HG03025 (cell line): Measurements from ENCODE around the gene SH3BP1.

Experiments
- ATAC-seq: cut with Tn5 transposase; IDR thresholded peaks from one replicate; pipeline ENCODE4 v1.9.1; 2021; ENCODE audit warnings: mild to moderate bottlenecking, moderate library complexity; ENCODE audit not compliant: unreplicated experiment, low FRiP score

Gene SH3BP1

DNA sequence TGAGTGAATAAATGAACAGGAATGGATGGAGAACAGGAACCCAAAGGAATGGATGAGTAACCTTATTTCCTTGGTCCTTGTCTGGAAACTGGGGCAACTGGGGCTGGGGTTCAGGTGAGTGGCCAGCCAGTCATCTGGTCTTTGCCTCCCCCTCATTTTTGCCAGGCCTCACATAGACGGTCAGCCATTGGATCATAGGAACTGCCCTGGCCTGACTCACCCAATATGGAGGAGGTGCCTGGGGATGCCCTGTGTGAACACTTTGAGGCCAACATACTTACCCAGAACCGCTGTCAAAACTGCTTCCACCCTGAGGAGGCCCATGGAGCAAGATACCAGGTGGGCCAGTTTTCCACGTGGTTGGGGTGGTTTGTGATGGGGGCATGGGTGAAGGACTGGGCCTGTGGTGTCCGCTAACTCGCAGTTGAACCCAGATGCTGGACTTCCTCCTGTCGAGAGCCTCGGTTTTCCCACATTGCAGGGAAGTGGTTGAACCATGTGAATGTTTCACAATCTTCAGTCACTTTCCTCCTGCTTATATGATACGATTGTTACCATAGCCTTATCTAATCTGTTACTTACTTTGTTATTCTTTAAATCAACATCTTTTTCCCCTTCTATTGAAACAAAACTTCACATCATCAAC, 61.8 kb downstream of the SH3BP1 start:
- ATAC-seq = no peak

DNA sequence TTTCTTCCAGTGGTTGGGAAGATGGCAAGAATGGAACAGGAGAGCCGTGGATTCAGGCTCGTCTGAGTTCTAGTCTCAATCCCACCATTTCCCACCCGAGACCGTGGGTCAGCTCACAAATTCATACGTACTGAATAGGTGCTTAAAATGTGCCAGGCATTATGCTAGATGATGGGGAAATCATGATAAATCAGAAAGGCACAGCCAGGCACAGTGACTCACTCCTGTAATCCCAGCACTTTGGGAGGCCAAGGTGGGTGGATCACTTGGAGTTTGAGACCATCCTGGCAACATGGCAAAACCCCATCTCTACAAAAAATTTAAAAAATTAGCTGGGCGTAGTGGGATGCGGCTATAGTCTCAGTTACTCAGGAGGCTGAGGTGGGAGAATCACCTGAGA, 64.4 kb downstream of the SH3BP1 start:
- ATAC-seq = no peak

DNA sequence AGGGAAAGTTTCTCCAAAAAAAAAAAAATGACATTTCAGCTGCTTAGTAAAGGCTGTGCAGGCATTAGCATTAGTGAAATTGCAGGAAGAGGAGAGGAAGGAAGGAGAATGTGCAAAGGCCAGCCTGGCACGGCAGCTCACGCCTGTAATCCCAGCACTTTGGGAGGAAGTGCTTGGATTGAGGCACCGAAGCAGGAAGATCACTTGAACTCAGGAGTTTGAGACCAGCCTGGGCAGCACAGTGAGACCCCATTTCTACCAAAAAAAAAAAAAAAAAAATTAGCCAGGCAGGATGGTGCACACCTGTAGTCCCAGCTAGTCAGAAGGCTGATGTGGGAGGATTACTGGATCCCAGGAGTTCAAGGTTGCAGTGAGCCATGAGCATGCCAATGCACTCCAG, 65.2 kb downstream of the SH3BP1 start:
- no peak for ATAC-seq

DNA sequence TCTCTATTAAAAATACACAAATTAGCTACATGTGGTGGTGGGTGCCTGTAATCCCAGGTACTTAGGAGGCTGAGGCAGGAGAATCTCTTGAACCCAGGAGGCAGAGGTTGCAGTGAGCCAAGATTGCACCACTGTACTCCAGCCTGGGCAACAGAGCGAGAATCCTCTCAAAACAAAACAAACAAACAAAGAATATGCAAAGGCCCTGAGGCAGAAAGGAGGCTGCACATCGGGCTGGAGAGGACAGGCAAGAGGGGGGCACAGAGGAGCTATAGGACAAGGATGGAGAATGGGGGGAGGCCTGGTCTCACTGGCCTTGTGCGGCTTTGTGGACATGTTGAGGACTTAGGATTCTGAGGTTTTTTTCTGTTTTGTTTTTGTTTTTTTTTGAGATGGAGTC, 65.7 kb downstream of the SH3BP1 start:
- no peak for ATAC-seq
